ENCODE measurements around the gene GDE1.

GDE1 gene

DNA sequence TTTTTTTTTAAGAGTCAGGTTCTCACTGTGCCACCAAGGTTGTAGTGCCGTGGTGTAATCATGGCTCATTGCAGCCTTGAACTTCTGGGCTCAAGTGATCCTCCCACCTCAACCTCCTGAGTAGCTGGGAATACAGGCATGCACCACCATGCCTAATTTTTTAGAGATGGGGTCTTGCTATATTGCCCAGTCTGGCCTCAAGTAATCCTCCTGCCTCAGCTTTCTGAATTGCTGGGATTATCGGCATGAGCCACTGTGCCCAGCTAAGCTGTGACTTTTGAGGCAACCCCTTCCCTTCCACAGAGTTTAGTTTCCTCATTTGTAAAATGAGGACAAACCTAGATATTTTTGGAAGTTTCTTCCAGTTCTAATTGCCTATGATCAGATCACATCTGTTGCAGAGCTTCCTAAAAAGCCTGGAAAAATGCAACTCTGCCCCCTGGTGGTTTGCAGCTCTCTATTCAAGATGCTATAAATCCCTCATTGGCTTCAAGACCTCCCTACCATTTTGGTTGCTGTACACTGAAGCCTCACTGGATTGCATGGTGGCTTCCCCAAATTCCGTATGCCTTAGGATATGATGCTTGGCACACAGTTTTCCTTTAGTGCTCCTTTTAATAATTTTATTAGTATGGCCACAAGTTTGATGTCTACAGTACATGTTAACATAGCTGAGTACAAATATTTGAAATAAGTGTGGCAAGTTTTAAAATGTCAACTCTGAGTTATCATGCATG lies 19.3 kb downstream of the GDE1 start:
- TF ChIP-seq POLR2A (IDR thresholded peaks at IDR 0.05; ENCODE audit: low read depth, low read length) = no peak
- no peak for TF ChIP-seq TAF1 (IDR thresholded peaks at IDR 0.05; ENCODE audit: borderline replicate concordance, low read depth, low read length)
- TF ChIP-seq POLR2AphosphoS5 (IDR thresholded peaks at IDR 0.05; ENCODE audit: low read depth, low read length) = no peak
- peak; percentile 24 for DNase-seq (ENCODE audit: insufficient read length)
- no peak for FAIRE-seq

- no peak for TF ChIP-seq POLR2AphosphoS5 (IDR thresholded peaks at IDR 0.05; ENCODE audit: low read depth, low read length)
- no peak for TF ChIP-seq POLR2A (IDR thresholded peaks at IDR 0.05; ENCODE audit: low read depth, low read length)
- no peak for TF ChIP-seq TAF1 (IDR thresholded peaks at IDR 0.05; ENCODE audit: borderline replicate concordance, low read depth, low read length)
- DNase-seq (ENCODE audit: insufficient read length) (no peak), FAIRE-seq (no peak)
Measured at GRCh38 chr16:19499481-19499880, 22.4 kb downstream of the GDE1 start.

DNA sequence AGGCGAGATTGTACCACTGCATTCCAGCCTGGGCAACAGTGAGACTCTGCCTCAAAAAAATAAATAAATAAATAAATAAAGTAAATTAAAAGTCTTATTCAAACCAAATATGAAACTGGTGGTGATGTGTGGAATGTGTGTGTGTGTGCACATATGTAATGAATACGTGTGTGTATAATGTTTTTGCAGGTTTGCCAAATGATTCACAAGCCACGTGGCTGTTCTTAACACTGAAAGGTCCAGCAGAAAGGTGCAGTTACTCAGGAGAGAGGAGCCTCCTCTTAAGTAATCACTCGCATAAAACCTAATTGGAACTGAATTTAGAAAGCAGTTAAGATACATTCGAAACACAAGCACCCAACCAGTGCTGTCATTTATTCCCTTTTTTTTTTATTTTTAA lies 22.9 kb downstream of the GDE1 start:
- TF ChIP-seq POLR2AphosphoS5 (IDR thresholded peaks at IDR 0.05; ENCODE audit: low read depth, low read length) = no peak
- no peak for TF ChIP-seq POLR2A (IDR thresholded peaks at IDR 0.05; ENCODE audit: low read depth, low read length)
- TF ChIP-seq TAF1 (IDR thresholded peaks at IDR 0.05; ENCODE audit: borderline replicate concordance, low read depth, low read length) = no peak
- DNase-seq (ENCODE audit: insufficient read length) (no peak), FAIRE-seq (no peak)

- TF ChIP-seq TAF1 (IDR thresholded peaks at IDR 0.05; ENCODE audit: borderline replicate concordance, low read depth, low read length) (no peak), POLR2AphosphoS5 (IDR thresholded peaks at IDR 0.05; ENCODE audit: low read depth, low read length) (no peak), POLR2A (IDR thresholded peaks at IDR 0.05; ENCODE audit: low read depth, low read length) (no peak)
- FAIRE-seq = no peak
Measured at GRCh38 chr16:19497176-19497575, 24.7 kb downstream of the GDE1 start.

DNA sequence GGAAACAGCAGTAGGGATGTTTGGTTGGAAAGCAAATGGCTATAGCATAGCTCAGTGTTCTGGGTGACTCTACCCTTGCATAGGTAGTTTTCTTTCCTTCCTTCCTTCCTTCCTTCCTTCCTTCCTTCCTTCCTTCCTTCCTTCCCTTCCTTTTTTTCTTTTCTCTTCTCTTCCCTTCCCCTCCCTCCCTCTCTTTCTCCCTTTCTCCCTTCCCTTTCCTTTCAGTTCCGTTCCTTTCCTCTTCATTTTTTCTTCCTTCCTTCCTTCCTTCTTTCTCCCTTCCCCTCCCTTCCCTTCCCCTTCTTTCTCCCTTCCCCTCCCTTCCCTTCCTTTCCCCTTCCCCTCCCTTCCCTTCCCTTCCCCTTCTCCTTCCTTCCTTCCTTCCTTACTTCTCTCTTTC lies 31.3 kb downstream of the GDE1 start:
- DNase-seq (ENCODE audit: insufficient read length) (no peak), FAIRE-seq (no peak)
- TF ChIP-seq POLR2A (IDR thresholded peaks at IDR 0.05; ENCODE audit: low read depth, low read length) (no peak), TAF1 (IDR thresholded peaks at IDR 0.05; ENCODE audit: borderline replicate concordance, low read depth, low read length) (no peak), POLR2AphosphoS5 (IDR thresholded peaks at IDR 0.05; ENCODE audit: low read depth, low read length) (no peak)

More at GRCh38 chr16:19497176-19497575, 24.7 kb downstream of the GDE1 start:
- no peak for DNase-seq (ENCODE audit: insufficient read length)

DNA sequence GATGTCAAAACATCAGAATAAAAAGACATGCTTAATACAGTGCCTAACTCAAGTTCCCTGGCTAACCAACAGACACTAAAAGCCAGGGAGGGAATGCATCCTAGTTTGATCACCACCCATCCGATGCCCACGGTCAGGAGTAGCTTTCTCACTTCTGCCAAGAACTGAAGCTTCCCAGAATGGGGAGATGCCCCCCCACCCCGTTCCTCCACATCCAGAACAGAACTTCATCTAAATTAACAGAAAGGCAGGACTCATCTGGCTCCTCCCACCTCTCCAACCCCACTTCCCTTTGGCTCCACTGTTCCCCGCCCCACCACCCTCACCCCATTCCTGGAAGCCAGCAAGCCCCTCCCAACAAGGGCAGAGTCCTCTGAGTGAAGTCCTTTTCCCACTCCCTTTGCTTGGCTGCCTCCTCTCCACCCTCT lies 33.7 kb downstream of the GDE1 start:
- no peak for TF ChIP-seq TAF1 (IDR thresholded peaks at IDR 0.05; ENCODE audit: borderline replicate concordance, low read depth, low read length)
- TF ChIP-seq POLR2AphosphoS5 (IDR thresholded peaks at IDR 0.05; ENCODE audit: low read depth, low read length) = no peak
- no peak for TF ChIP-seq POLR2A (IDR thresholded peaks at IDR 0.05; ENCODE audit: low read depth, low read length)
- FAIRE-seq (no peak), DNase-seq (ENCODE audit: insufficient read length) (no peak)

- DNase-seq (ENCODE audit: insufficient read length) (no peak), FAIRE-seq (no peak)
- TF ChIP-seq TAF1 (IDR thresholded peaks at IDR 0.05; ENCODE audit: borderline replicate concordance, low read depth, low read length) = no peak
- TF ChIP-seq POLR2AphosphoS5 (IDR thresholded peaks at IDR 0.05; ENCODE audit: low read depth, low read length) = no peak
- no peak for TF ChIP-seq POLR2A (IDR thresholded peaks at IDR 0.05; ENCODE audit: low read depth, low read length)
Measured at GRCh38 chr16:19486750-19487325, 35.1 kb downstream of the GDE1 start.

DNA sequence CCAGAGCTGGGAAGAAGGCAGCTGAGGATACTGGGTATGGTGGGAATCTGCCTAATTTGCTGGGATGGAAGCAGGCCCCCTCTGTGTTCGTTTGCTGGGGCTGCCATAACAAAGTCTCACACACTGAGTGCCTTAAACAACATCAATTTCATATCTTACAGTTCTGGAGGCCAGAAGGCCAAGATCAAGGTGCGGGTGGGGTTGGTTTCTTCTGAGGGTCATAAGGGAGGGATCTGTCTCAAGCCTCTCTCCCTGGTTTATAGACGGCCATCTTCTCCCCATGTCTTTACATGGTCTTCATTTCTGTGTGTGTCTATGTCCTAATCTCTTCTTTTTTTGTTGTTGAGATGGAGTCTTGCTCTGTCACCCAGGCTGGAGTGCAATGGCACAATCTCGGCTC lies 35.8 kb downstream of the GDE1 start:
- TF ChIP-seq POLR2AphosphoS5 (IDR thresholded peaks at IDR 0.05; ENCODE audit: low read depth, low read length) (no peak), TAF1 (IDR thresholded peaks at IDR 0.05; ENCODE audit: borderline replicate concordance, low read depth, low read length) (no peak), POLR2A (IDR thresholded peaks at IDR 0.05; ENCODE audit: low read depth, low read length) (no peak)
- DNase-seq (ENCODE audit: insufficient read length) = no peak
- FAIRE-seq = no peak

DNA sequence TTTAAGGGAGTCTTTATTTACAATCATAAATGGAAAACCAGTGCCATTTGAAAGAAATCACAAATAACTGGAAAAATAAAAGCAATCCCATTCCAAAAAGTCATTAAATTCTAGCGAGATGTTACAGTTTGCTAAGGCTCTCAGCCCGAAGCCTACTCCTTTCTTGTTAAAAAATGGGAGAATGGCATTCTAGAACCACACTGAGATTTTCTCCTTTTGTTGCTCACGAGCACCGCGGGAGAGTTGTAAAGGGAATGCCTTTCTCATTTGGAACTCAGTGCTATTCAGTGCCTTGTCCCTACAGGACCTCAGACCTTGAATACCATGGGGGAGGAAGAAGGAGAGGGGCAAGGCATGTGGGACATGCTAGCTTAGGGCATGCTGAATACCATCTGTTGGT lies 36.3 kb downstream of the GDE1 start:
- DNase-seq (ENCODE audit: insufficient read length) (no peak), FAIRE-seq (no peak)
- TF ChIP-seq TAF1 (IDR thresholded peaks at IDR 0.05; ENCODE audit: borderline replicate concordance, low read depth, low read length) (no peak), POLR2AphosphoS5 (IDR thresholded peaks at IDR 0.05; ENCODE audit: low read depth, low read length) (no peak), POLR2A (IDR thresholded peaks at IDR 0.05; ENCODE audit: low read depth, low read length) (no peak)

DNA sequence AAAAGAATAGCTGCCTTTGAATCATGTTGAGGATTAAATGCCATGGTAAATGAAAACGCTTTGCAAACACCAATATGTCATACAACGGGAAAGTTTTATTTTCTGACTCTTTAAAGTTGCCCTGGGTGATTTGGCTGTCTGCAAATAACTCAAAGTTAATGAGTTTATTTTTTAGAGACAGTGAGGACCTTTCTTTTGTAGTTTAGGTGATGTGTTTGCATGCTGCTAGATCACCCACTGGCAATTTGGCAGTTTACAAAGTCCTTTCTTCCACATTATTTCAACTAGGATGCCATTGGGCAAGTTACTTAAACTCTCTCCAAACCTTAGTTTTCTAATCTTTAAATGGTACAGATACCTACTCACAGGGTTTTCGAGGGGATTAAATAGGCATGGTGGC lies 37.8 kb downstream of the GDE1 start:
- no peak for TF ChIP-seq TAF1 (IDR thresholded peaks at IDR 0.05; ENCODE audit: borderline replicate concordance, low read depth, low read length)
- TF ChIP-seq POLR2AphosphoS5 (IDR thresholded peaks at IDR 0.05; ENCODE audit: low read depth, low read length) = no peak
- no peak for TF ChIP-seq POLR2A (IDR thresholded peaks at IDR 0.05; ENCODE audit: low read depth, low read length)
- DNase-seq (ENCODE audit: insufficient read length) (no peak), FAIRE-seq (no peak)

DNA sequence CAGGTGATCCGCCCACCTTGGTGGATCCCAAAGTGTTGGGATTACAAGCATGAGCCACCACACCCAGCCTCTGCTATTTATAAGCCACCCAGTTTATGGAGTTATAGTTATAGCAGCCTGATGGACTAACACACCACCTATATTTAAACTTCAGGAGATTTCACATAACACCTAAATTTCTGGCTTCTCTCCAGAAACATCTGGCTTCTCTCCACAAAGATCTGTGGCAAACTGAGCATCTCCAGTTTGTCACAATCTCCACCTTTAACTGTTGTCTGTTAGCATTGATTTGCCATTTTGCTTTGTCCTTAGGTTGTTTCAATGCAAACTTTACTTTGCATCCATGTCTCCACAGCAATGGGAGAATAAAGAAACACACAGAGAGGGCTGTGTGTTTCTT lies 39.6 kb downstream of the GDE1 start:
- FAIRE-seq = no peak

DNA sequence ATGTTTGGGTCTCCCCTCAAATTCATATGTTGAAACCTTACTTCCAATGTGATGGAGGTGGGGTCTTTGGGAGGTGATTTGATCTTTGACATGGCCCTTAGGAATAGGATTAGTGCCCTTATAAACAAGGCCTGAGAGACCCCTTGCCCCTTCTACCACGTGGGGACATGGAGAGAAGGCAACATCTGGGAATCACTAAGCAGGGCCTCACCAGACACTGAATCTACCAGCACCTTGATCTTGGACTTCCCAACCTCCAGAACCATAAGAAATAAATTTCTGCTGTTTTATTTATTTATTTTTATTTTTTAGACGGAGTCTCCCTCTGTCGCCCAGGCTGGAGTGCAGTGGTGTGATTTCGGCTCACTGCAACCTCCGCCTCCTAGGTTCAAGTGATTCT lies 40.1 kb downstream of the GDE1 start:
- no peak for TF ChIP-seq POLR2AphosphoS5 (IDR thresholded peaks at IDR 0.05; ENCODE audit: low read depth, low read length)
- no peak for TF ChIP-seq POLR2A (IDR thresholded peaks at IDR 0.05; ENCODE audit: low read depth, low read length)
- no peak for TF ChIP-seq TAF1 (IDR thresholded peaks at IDR 0.05; ENCODE audit: borderline replicate concordance, low read depth, low read length)
- no peak for DNase-seq (ENCODE audit: insufficient read length)
- no peak for FAIRE-seq

More for the DNA sequence above, 39.6 kb downstream of the GDE1 start:
- DNase-seq (ENCODE audit: insufficient read length) = no peak
- TF ChIP-seq POLR2A (IDR thresholded peaks at IDR 0.05; ENCODE audit: low read depth, low read length) (no peak), POLR2AphosphoS5 (IDR thresholded peaks at IDR 0.05; ENCODE audit: low read depth, low read length) (no peak), TAF1 (IDR thresholded peaks at IDR 0.05; ENCODE audit: borderline replicate concordance, low read depth, low read length) (no peak)

Data from GM12892 (cell line).